ENCODE measurements around the gene ARHGAP15.

The ARHGAP15 gene

DNA sequence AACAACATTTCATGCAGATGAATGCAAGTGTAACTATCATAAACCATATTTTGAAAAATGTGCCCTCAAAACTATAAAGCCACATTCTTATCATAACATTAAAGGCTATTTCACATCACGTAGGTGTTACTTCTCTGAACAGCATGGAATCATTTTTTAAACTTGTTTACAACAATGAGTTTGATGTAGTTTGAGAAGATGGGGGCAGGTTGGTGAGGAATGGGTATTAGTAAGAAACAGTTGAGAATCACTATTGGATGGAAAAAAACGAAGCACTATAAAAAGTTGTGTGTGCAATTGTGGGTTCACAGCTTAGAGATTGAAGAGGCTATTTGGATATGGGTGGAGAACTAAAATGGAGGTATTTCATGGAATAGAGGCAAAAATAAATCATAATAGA lies 569.1 kb downstream of the ARHGAP15 start:
- TF ChIP-seq, protein P1, sequence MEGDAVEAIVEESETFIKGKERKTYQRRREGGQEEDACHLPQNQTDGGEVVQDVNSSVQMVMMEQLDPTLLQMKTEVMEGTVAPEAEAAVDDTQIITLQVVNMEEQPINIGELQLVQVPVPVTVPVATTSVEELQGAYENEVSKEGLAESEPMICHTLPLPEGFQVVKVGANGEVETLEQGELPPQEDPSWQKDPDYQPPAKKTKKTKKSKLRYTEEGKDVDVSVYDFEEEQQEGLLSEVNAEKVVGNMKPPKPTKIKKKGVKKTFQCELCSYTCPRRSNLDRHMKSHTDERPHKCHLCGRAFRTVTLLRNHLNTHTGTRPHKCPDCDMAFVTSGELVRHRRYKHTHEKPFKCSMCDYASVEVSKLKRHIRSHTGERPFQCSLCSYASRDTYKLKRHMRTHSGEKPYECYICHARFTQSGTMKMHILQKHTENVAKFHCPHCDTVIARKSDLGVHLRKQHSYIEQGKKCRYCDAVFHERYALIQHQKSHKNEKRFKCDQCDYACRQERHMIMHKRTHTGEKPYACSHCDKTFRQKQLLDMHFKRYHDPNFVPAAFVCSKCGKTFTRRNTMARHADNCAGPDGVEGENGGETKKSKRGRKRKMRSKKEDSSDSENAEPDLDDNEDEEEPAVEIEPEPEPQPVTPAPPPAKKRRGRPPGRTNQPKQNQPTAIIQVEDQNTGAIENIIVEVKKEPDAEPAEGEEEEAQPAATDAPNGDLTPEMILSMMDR (IDR thresholded peaks at IDR 0.05; ENCODE audit: low read depth, low read length, missing control alignments) = no peak
- H3K4me3 ChIP-seq (ENCODE audit: low read depth, low read length) = no peak overlapping the region
- no peak for DNase-seq (ENCODE audit: low read depth)

GRCh38 chr2:143698888-143699570 lies 569.8 kb downstream of the ARHGAP15 start:
- H3K4me3 ChIP-seq (ENCODE audit: low read depth, low read length) = no peak overlapping the region
- TF ChIP-seq, protein P1 (IDR thresholded peaks at IDR 0.05; ENCODE audit: low read depth, low read length, missing control alignments) = no peak
- DNase-seq (ENCODE audit: low read depth) = no peak

DNA sequence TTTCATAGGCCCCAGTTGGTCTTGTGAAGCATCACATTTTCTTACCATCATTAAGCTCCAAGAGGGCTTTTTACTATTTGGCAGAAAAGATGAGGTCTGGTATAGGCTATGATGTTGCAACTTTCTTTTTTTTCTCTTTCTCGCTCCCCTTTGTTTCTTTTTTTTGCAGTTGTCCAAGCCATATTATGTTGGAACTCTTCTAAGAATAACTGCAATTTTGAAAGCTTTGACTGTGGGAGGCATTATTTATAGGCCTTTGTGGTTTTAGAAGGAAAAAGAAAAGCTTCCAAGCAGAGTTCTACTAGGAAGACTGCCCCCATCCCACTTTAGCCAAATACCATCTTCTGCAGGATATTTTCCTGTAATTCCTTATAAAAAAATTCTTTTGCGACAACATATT lies 571.6 kb downstream of the ARHGAP15 start:
- H3K4me3 ChIP-seq (ENCODE audit: low read depth, low read length) = no peak overlapping the region
- DNase-seq (ENCODE audit: low read depth) = no peak
- TF ChIP-seq, protein P1 (IDR thresholded peaks at IDR 0.05; ENCODE audit: low read depth, low read length, missing control alignments) = no peak

- no peak overlapping the region for H3K4me3 ChIP-seq (ENCODE audit: low read depth, low read length)
- TF ChIP-seq, protein P1 (IDR thresholded peaks at IDR 0.05; ENCODE audit: low read depth, low read length, missing control alignments) = no peak
- no peak for DNase-seq (ENCODE audit: low read depth)
Observed at GRCh38 chr2:143701785-143702184, 572.6 kb downstream of the ARHGAP15 start.

DNA sequence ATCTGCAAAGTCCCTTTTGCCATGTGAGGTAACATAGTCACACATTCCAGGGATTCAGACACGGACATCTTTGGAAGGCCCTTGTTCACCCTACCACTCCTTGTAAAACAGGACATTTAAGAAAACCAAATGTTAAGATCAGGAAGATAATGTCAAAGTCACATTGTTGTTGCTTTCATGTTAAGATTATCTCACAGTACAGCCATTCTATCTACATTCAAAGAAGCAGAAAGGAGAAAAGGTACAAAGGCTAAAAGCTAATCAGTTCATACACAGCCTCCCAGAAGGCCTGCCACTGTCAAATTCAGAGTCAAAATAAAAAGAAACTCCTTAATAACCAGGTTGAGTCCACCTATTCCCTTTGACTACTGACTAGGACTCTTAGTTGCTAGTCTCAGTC lies 573.7 kb downstream of the ARHGAP15 start:
- TF ChIP-seq, protein P1 (IDR thresholded peaks at IDR 0.05; ENCODE audit: low read depth, low read length, missing control alignments) = no peak

GRCh38 chr2:143704451-143705106 lies 575.4 kb downstream of the ARHGAP15 start:
- TF ChIP-seq, protein P1 (IDR thresholded peaks at IDR 0.05; ENCODE audit: low read depth, low read length, missing control alignments) = no peak
- no peak overlapping the region for H3K4me3 ChIP-seq (ENCODE audit: low read depth, low read length)
- DNase-seq (ENCODE audit: low read depth) = no peak

More for the DNA sequence above, 573.7 kb downstream of the ARHGAP15 start:
- no peak for DNase-seq (ENCODE audit: low read depth)
- no peak overlapping the region for H3K4me3 ChIP-seq (ENCODE audit: low read depth, low read length)

Data from GM12864 (cell line).